Measurements from ENCODE around the gene PITPNM1. TPM values are rescaled to one million over a fixed set of nuclear protein-coding genes. Genes with fewer than 3 reads are reported as not detected.

Gene PITPNM1
- polyA plus RNA-seq, 1 donor from 2014 or later: 25.8 TPM

DNA sequence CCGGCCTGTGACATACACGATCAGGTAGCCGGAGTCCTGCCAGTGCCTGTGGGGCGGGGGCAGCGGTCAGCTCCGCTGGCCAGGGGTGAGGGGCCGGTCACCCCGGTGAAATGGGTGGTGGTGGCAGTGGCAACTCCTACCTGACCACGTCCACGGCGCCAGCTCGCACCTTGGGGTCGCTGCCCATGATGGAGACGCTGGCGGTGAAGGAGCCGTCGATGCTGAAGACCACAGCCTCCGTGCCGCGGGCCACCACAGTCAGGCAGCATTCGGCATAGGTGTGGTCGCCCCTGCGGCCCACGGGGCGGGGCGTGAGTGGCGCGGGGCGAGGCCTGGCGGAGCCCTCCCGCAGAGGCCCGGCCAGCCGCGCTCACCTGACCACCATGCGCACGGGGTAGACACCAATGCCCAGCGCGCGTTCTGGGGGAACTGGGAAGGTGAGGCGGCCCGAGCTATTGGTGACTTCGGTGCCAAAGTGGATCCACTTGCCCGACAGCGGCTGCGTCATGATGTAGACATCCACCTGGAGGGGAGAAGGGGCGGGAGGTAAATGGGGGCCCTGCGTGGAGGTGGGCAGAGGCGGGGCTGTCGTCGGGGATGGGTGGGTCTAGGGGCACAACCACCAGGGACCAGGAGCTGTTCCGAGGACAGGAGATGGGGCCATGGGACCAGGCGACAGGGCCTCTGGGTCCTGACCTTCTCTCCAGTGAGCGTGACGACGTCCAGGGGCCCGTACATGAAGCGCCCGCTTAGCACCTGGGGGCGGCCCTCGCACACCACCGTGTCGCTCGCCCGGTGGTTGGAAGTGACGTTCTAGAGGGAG lies 11.4 kb downstream of the PITPNM1 start:
- Histone ChIP-seq H3K4me2 (ENCODE audit: low read length) (no peak overlapping the region), H3K27me3 (ENCODE audit: insufficient read depth, low read depth, low read length) (no peaks in the 10 kb centered on the region), H3K4me3 (ENCODE audit: low read length) (no peak overlapping the region), H3K79me2 (replicated peaks; ENCODE audit: insufficient read depth, low read length) (no peaks in the 10 kb centered on the region), H3K27ac (ENCODE audit: low read length) (no peak overlapping the region), H3K9ac (ENCODE audit: low read length) (no peak overlapping the region), H3K9me2 (ENCODE audit: insufficient read depth, low read length) (no peaks in the 10 kb centered on the region), H3F3A (ENCODE audit: insufficient read depth, low read length, poor library complexity, severe bottlenecking) (no peaks in the 10 kb centered on the region), H3K36me3 (ENCODE audit: insufficient read depth, low read length) (no peaks in the 10 kb centered on the region), H2AFZ (ENCODE audit: low read depth, low read length) (no peak overlapping the region), H4K20me1 (ENCODE audit: insufficient read depth) (no peaks in the 10 kb centered on the region), H3K9me3 (ENCODE audit: low read length) (no peaks in the 10 kb centered on the region)
- TF ChIP-seq RAD21 (conservative IDR thresholded peaks at IDR 0.05): no peak
- no peak for TF ChIP-seq EZH2 (IDR thresholded peaks at IDR 0.05; ENCODE audit: borderline replicate concordance, insufficient read depth, low read length, poor library complexity, severe bottlenecking)
- TF ChIP-seq, protein P1, sequence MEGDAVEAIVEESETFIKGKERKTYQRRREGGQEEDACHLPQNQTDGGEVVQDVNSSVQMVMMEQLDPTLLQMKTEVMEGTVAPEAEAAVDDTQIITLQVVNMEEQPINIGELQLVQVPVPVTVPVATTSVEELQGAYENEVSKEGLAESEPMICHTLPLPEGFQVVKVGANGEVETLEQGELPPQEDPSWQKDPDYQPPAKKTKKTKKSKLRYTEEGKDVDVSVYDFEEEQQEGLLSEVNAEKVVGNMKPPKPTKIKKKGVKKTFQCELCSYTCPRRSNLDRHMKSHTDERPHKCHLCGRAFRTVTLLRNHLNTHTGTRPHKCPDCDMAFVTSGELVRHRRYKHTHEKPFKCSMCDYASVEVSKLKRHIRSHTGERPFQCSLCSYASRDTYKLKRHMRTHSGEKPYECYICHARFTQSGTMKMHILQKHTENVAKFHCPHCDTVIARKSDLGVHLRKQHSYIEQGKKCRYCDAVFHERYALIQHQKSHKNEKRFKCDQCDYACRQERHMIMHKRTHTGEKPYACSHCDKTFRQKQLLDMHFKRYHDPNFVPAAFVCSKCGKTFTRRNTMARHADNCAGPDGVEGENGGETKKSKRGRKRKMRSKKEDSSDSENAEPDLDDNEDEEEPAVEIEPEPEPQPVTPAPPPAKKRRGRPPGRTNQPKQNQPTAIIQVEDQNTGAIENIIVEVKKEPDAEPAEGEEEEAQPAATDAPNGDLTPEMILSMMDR (IDR thresholded peaks at IDR 0.05; ENCODE audit: poor library complexity, severe bottlenecking): no peak
- no peak for TF ChIP-seq MXI1 (conservative IDR thresholded peaks at IDR 0.05; ENCODE audit: poor library complexity, severe bottlenecking)
- no peak for TF ChIP-seq TAF1 (IDR thresholded peaks at IDR 0.05; ENCODE audit: low read depth)
- no peak for TF ChIP-seq SMC3 (conservative IDR thresholded peaks at IDR 0.05; ENCODE audit: poor library complexity)
- no peak for TF ChIP-seq POLR2AphosphoS5 (IDR thresholded peaks at IDR 0.05)
- no peak for TF ChIP-seq EP300 (conservative IDR thresholded peaks at IDR 0.05; ENCODE audit: poor library complexity, severe bottlenecking)
- TF ChIP-seq, protein P2, sequence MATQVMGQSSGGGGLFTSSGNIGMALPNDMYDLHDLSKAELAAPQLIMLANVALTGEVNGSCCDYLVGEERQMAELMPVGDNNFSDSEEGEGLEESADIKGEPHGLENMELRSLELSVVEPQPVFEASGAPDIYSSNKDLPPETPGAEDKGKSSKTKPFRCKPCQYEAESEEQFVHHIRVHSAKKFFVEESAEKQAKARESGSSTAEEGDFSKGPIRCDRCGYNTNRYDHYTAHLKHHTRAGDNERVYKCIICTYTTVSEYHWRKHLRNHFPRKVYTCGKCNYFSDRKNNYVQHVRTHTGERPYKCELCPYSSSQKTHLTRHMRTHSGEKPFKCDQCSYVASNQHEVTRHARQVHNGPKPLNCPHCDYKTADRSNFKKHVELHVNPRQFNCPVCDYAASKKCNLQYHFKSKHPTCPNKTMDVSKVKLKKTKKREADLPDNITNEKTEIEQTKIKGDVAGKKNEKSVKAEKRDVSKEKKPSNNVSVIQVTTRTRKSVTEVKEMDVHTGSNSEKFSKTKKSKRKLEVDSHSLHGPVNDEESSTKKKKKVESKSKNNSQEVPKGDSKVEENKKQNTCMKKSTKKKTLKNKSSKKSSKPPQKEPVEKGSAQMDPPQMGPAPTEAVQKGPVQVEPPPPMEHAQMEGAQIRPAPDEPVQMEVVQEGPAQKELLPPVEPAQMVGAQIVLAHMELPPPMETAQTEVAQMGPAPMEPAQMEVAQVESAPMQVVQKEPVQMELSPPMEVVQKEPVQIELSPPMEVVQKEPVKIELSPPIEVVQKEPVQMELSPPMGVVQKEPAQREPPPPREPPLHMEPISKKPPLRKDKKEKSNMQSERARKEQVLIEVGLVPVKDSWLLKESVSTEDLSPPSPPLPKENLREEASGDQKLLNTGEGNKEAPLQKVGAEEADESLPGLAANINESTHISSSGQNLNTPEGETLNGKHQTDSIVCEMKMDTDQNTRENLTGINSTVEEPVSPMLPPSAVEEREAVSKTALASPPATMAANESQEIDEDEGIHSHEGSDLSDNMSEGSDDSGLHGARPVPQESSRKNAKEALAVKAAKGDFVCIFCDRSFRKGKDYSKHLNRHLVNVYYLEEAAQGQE (IDR thresholded peaks at IDR 0.05; ENCODE audit: borderline replicate concordance): no peak

DNA sequence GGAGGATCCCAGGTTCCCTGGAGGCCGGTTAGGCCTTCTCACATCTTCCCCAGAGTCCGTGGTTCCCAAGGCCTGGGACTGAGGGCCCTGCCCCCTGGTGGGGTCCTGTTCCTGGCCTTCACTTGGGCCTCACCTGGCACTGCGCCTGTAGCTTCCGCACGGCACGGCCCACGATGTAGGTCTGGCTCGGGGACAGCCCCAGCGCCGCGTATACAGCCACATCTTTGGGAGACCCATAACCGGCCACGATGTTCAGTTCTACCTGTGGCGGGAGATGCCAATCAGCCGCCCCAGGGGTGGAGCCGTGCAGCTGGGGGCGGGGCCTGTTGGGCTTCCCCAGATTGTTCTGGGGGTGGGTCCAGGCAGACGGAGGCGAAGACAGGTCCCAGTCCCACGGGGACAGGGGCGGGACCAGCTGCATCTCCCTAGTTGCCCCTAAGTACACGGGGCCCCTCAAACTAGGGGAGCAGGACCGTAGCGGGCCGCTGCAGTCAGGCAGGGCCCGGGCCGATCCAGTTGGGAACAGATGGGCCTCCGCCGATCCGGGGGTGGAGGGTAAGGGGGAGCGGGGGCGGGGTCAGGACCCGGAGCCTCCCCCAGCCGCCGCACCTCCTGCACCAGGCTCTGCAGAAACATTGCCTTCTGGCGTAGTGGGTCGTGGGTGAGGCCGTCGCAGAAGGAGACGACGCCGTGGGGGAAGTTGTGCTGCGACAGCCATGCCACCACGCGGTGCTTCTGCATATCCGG lies 12.2 kb downstream of the PITPNM1 start:
- Histone ChIP-seq H4K20me1 (ENCODE audit: insufficient read depth) (no peaks in the 10 kb centered on the region), H3K9me3 (ENCODE audit: low read length) (no peaks in the 10 kb centered on the region), H3K4me2 (ENCODE audit: low read length) (no peak overlapping the region), H3K36me3 (ENCODE audit: insufficient read depth, low read length) (no peaks in the 10 kb centered on the region), H3K9ac (ENCODE audit: low read length) (no peak overlapping the region), H2AFZ (ENCODE audit: low read depth, low read length) (no peak overlapping the region), H3K4me3 (ENCODE audit: low read length) (no peak overlapping the region), H3K9me2 (ENCODE audit: insufficient read depth, low read length) (no peaks in the 10 kb centered on the region), H3K79me2 (replicated peaks; ENCODE audit: insufficient read depth, low read length) (no peaks in the 10 kb centered on the region), H3F3A (ENCODE audit: insufficient read depth, low read length, poor library complexity, severe bottlenecking) (no peaks in the 10 kb centered on the region), H3K27me3 (ENCODE audit: insufficient read depth, low read depth, low read length) (no peaks in the 10 kb centered on the region), H3K27ac (ENCODE audit: low read length) (no peak overlapping the region)
- TF ChIP-seq EP300 (conservative IDR thresholded peaks at IDR 0.05; ENCODE audit: poor library complexity, severe bottlenecking) (no peak), TAF1 (IDR thresholded peaks at IDR 0.05; ENCODE audit: low read depth) (no peak), POLR2AphosphoS5 (IDR thresholded peaks at IDR 0.05) (no peak), SMC3 (conservative IDR thresholded peaks at IDR 0.05; ENCODE audit: poor library complexity) (no peak)
- TF ChIP-seq, protein P1 (IDR thresholded peaks at IDR 0.05; ENCODE audit: poor library complexity, severe bottlenecking): no peak
- TF ChIP-seq, protein P2 (IDR thresholded peaks at IDR 0.05; ENCODE audit: borderline replicate concordance): no peak
